ENCODE measurements around the gene NTRK2.

DNA sequence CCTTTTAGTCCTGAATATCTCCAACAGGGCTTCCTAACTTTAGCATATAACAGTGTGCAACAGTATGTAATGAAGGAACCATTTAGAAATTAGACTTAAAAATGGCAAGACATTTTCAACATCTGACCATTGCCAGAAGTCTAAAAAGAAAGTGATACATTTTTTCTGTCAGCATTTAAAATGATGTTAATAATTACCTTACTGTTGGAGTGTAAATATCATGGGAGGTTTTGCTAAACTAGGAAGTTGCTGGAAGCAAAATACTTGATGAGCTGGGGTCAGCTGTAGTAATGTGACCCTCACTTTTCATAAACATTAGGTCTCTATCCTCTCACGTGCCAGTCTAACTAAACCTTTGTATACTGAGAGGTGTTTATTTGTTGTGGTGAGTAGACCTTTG lies 68.8 kb downstream of the NTRK2 start:
- TF ChIP-seq POLR2A (IDR thresholded peaks at IDR 0.05): no peak
- TF ChIP-seq, protein P1, sequence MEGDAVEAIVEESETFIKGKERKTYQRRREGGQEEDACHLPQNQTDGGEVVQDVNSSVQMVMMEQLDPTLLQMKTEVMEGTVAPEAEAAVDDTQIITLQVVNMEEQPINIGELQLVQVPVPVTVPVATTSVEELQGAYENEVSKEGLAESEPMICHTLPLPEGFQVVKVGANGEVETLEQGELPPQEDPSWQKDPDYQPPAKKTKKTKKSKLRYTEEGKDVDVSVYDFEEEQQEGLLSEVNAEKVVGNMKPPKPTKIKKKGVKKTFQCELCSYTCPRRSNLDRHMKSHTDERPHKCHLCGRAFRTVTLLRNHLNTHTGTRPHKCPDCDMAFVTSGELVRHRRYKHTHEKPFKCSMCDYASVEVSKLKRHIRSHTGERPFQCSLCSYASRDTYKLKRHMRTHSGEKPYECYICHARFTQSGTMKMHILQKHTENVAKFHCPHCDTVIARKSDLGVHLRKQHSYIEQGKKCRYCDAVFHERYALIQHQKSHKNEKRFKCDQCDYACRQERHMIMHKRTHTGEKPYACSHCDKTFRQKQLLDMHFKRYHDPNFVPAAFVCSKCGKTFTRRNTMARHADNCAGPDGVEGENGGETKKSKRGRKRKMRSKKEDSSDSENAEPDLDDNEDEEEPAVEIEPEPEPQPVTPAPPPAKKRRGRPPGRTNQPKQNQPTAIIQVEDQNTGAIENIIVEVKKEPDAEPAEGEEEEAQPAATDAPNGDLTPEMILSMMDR (IDR thresholded peaks at IDR 0.05): no peak
